ENCODE measurements around the gene SUGP1.

SUGP1 gene

GRCh38 chr19:19270749-19271571 lies 49.3 kb downstream of the SUGP1 start:
- Histone ChIP-seq H3K9ac (ENCODE audit: low read depth, low read length) (no peak overlapping the region), H3K36me3 (ENCODE audit: insufficient read depth, low read length) (no peaks in the 10 kb centered on the region)

GRCh38 chr19:19269952-19270694 lies 50.2 kb downstream of the SUGP1 start:
- no peaks in the 10 kb centered on the region; the same call in 1 of the 2 replicates for H3K4me1 ChIP-seq (ENCODE audit: insufficient read depth, low read length)
- no peaks in the 10 kb centered on the region for H3K9me3 ChIP-seq (ENCODE audit: control insufficient read depth, insufficient read depth, low read length)
- H3K36me3 ChIP-seq (ENCODE audit: insufficient read depth, low read length), result no peaks in the 10 kb centered on the region
- H3K9ac ChIP-seq (ENCODE audit: low read depth, low read length), result no peak overlapping the region

More at GRCh38 chr19:19270749-19271571, 49.3 kb downstream of the SUGP1 start:
- H3K9me3 ChIP-seq (ENCODE audit: control insufficient read depth, insufficient read depth, low read length), result no peaks in the 10 kb centered on the region
- H3K4me1 ChIP-seq (ENCODE audit: insufficient read depth, low read length), result no peaks in the 10 kb centered on the region; the same call in 1 of the 2 replicates

DNA sequence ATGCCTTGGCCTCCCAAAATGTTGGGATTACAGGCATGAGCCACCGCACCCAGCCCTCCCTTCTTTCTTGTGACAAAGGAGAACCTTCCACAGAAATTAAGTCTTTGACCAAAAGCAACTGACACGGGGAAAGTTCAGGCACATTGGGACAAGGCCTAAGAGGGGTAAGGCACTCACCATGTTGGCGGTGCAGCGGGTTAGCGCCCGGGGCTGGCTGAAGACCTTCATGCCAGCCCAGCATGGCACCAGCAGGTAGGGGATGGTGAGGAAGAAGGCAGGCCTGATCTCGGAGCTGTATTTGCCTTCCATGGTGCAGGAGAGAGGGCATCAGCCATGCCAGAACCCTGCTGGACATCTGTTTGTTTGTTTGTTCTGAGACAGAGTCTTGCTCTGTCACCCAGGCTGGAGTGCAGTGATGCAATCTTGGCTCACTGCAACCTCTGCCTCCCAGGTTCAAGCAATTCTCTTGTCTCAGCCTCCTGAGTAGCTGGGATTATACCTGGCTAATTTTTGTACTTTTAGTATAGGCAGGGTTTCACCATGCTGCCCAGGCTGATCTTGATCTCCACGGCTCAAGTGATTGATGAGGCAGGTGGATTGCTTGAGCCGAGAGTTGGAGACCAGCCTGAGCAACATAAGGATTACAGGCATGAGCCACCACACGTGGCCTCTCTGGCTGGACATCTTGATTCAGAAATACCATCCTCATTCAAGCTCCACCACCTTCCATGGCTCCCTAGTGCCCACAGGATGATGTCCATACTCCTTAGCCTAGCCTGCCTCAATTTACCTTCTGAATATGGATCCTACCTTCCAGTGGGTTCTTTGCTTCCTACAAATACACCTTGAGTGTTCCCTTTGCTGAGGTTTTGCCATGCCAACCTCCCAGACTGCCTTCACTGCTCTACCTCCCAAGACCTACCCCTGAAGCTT lies 51.6 kb downstream of the SUGP1 start:
- Histone ChIP-seq H3K36me3 (ENCODE audit: insufficient read depth, low read length) (no peaks in the 10 kb centered on the region), H3K9me3 (ENCODE audit: control insufficient read depth, insufficient read depth, low read length) (no peaks in the 10 kb centered on the region), H3K4me1 (ENCODE audit: insufficient read depth, low read length) (no peaks in the 10 kb centered on the region; the same call in 1 of the 2 replicates), H3K9ac (ENCODE audit: low read depth, low read length) (no peak overlapping the region)

DNA sequence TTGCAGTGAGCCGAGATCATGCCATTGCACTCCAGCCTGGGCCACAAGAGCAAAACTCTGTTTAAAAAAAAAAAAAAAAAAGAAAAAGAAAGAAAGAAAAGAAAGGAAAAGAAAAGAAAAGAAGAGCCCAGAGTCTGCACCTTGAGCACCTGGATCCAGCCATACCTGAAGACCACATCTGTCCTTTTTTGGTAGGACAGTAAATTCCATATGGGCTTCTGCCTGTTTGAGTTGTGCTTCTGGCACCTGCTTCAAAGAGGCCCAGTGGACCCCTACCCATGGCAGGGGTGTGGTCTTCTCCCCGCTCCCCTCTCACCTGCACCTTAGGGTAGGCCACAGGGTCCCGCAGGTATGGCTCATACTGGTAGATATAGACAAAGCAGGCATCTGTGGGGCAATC lies 53.0 kb downstream of the SUGP1 start:
- Histone ChIP-seq H3K4me1 (ENCODE audit: insufficient read depth, low read length) (no peaks in the 10 kb centered on the region; the same call in 1 of the 2 replicates), H3K36me3 (ENCODE audit: insufficient read depth, low read length) (no peaks in the 10 kb centered on the region), H3K9me3 (ENCODE audit: control insufficient read depth, insufficient read depth, low read length) (no peaks in the 10 kb centered on the region), H3K9ac (ENCODE audit: low read depth, low read length) (no peak overlapping the region)

- Histone ChIP-seq H3K36me3 (ENCODE audit: insufficient read depth, low read length) (no peaks in the 10 kb centered on the region; the same call in 1 of the 2 replicates), H3K4me1 (ENCODE audit: insufficient read depth, low read length) (no peaks in the 10 kb centered on the region; the same call in 1 of the 2 replicates), H3K9ac (ENCODE audit: low read depth, low read length) (no peak overlapping the region), H3K9me3 (ENCODE audit: control insufficient read depth, insufficient read depth, low read length) (no peaks in the 10 kb centered on the region)
These were observed 56.3 kb downstream of the SUGP1 start for GRCh38 chr19:19263886-19264487.

DNA sequence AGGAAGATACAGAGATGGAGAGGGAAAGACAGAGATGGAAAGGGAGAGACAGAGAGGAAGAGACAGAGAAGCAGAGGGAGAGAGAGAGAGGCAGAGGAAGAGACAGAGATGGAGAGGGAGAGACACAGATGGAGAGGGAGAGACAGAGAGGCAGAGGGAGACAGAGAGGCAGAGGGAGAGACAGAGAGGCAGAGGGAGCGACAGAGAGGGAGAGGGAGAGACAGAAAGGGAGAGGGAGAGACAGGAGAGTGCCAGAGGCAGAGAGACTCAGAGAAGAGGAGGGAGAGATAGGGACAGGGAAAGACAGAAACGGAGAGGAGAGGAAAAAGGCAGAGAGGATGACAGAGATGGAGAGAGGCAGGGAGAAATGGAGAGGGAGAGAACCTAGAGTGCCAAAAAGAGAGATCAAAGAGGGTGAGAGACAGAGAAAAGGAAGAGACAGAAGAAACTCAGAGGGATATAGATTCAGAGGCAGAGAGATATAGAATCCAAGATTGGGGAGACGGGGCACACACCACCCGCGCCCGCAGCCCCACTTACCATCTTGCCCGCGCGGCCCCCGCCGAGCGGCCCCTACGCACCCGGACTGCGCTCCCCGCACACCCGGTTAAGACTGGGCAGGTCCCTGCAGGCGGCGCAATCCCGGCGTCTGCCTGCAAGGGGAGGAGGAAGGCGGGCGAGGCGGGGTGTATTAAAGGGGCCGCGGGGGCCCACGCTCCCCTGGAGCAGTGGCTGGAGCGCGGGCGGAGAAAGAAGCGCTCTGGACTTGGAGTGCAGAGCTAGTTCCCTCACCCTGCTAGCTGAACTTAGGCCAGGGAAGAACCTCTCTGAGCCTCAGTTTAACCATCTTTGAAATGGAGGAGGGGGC lies 57.9 kb downstream of the SUGP1 start:
- no peaks in the 10 kb centered on the region; the same call in 1 of the 2 replicates for H3K4me1 ChIP-seq (ENCODE audit: insufficient read depth, low read length)
- no peaks in the 10 kb centered on the region; the same call in 1 of the 2 replicates for H3K36me3 ChIP-seq (ENCODE audit: insufficient read depth, low read length)
- H3K9me3 ChIP-seq (ENCODE audit: control insufficient read depth, insufficient read depth, low read length), result no peaks in the 10 kb centered on the region
- H3K9ac ChIP-seq (ENCODE audit: low read depth, low read length), result peak overlapping the region; percentile 41; the same call in 1 of the 2 replicates

DNA sequence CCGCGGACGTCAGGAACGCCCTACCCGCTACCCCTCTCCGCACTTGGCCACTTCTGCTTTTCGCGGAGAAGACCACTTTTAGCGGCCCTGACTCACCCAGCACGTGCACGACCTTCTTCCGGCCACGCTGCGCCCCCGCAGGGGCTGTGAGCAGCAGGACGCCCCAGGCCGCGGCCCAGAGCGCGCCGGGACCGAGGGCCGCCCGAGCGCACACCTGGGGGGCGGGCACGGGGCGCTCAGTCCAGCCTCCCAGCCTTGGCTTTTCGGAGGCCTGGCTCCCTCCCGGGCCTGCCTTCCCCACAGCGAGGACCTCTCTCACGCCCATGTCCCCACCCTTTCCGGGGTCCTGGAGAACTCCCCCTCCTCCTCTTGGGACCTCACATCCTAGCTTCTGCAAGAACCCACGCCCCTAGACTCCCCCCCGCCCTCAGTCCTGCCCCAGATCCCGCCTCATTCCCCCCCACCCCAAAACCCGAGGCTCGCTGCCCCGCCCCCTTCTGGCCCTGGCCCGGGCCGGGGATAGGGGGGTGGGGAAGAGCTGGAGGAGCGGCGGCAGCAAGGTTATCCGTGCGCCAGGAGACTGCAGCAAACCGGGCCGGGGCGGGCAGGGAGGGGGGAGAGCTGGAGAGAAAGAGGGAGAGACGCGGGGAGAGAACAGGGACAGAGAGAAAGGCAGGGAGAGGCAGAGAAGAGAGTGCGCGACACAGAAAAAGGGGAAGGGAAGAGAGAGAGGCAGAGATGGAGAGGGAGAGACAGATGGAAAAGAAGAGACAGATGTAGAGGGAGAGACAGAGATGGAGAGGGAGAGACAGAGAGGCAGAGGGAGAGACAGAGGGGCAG lies 58.7 kb downstream of the SUGP1 start:
- H3K9me3 ChIP-seq (ENCODE audit: control insufficient read depth, insufficient read depth, low read length), result no peaks in the 10 kb centered on the region
- no peaks in the 10 kb centered on the region; the same call in 1 of the 2 replicates for H3K36me3 ChIP-seq (ENCODE audit: insufficient read depth, low read length)
- peak overlapping the region; percentile 41 for H3K9ac ChIP-seq (ENCODE audit: low read depth, low read length)
- H3K4me1 ChIP-seq (ENCODE audit: insufficient read depth, low read length), result no peaks in the 10 kb centered on the region; the same call in 1 of the 2 replicates

GRCh38 chr19:19260417-19261214 lies 59.7 kb downstream of the SUGP1 start:
- Histone ChIP-seq H3K9me3 (ENCODE audit: control insufficient read depth, insufficient read depth, low read length) (no peaks in the 10 kb centered on the region), H3K4me1 (ENCODE audit: insufficient read depth, low read length) (no peaks in the 10 kb centered on the region), H3K36me3 (ENCODE audit: insufficient read depth, low read length) (no peaks in the 10 kb centered on the region; the same call in 1 of the 2 replicates), H3K9ac (ENCODE audit: low read depth, low read length) (peak overlapping the region; percentile 41; the same call in 1 of the 2 replicates)

- Histone ChIP-seq H3K9me3 (ENCODE audit: control insufficient read depth, insufficient read depth, low read length) (no peaks in the 10 kb centered on the region), H3K36me3 (ENCODE audit: insufficient read depth, low read length) (no peaks in the 10 kb centered on the region; the same call in 1 of the 2 replicates), H3K9ac (ENCODE audit: low read depth, low read length) (no peak overlapping the region), H3K4me1 (ENCODE audit: insufficient read depth, low read length) (no peaks in the 10 kb centered on the region)
These were observed 60.6 kb downstream of the SUGP1 start for GRCh38 chr19:19259741-19260140.

DNA sequence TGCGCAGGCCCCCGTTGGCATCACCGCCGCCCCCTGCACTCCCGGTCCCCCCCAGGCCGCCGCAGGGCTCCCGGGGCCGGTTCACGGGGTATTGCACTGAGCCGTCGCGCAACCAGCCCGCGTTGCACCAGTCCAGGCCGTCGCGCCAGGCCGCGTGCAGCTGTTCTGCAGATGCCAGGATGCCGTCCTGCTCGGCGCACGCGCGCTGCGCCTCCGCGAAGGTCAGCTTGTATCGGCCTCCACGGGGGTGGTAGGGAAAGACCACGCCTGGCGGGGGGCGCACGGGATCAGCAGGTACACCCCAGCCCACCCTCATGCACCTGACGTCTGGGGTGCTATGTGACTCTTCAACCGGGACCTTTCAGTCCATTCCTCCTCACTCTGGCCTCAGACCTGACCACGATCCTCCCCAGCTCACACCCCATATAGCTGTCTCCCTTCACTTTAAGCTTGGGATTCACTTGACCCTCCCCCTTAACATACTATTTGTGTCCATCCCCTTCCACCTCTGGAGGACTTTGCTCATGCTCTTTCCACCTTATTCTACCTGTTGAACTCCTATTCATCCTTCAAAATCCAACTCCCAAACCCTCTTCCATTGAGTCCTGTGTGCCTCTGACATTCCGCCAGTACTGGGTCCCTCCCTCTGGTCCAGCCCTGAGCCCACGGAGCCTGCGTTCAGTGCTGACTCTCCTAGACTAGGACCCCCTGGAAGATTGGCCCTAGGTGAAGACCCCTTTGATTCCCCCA lies 61.5 kb downstream of the SUGP1 start:
- Histone ChIP-seq H3K9ac (ENCODE audit: low read depth, low read length) (no peak overlapping the region), H3K36me3 (ENCODE audit: insufficient read depth, low read length) (no peaks in the 10 kb centered on the region; the same call in 1 of the 2 replicates), H3K9me3 (ENCODE audit: control insufficient read depth, insufficient read depth, low read length) (no peaks in the 10 kb centered on the region), H3K4me1 (ENCODE audit: insufficient read depth, low read length) (no peaks in the 10 kb centered on the region)
